HL-60 (cell line): ENCODE results near the gene AMACR.

Experiments
- CTCF ChIP-seq: IDR thresholded peaks from one replicate; pipeline ENCODE4 v1.5.1; 2011; ENCODE audit warnings: low read length, control low read depth, inconsistent platforms; ENCODE audit not compliant: insufficient read depth
- GABPA ChIP-seq: IDR thresholded peaks from 2 replicates; pipeline ENCODE4 v1.6.1; 2012; ENCODE audit warnings: low read depth
- POLR2AphosphoS5 ChIP-seq: IDR thresholded peaks from 2 replicates; pipeline ENCODE4 v1.6.1; 2012; ENCODE audit warnings: low read depth
- REST ChIP-seq: IDR thresholded peaks from 2 replicates; pipeline ENCODE4 v1.6.1; 2012; ENCODE audit warnings: low read depth; ENCODE audit not compliant: insufficient replicate concordance
- SPI1 ChIP-seq: IDR thresholded peaks from 2 replicates; pipeline ENCODE4 v1.6.1; 2012; ENCODE audit warnings: low read depth, mild to moderate bottlenecking, borderline replicate concordance

- no peak for TF ChIP-seq CTCF
- no peak for TF ChIP-seq POLR2AphosphoS5
- no peak for TF ChIP-seq SPI1
- TF ChIP-seq GABPA = no peak
- no peak for TF ChIP-seq REST
Observed at GRCh38 chr5:33981408-33982162, 26.3 kb downstream of the AMACR start.
